ENCODE measurements around the gene KCNQ1.

The KCNQ1 gene

DNA sequence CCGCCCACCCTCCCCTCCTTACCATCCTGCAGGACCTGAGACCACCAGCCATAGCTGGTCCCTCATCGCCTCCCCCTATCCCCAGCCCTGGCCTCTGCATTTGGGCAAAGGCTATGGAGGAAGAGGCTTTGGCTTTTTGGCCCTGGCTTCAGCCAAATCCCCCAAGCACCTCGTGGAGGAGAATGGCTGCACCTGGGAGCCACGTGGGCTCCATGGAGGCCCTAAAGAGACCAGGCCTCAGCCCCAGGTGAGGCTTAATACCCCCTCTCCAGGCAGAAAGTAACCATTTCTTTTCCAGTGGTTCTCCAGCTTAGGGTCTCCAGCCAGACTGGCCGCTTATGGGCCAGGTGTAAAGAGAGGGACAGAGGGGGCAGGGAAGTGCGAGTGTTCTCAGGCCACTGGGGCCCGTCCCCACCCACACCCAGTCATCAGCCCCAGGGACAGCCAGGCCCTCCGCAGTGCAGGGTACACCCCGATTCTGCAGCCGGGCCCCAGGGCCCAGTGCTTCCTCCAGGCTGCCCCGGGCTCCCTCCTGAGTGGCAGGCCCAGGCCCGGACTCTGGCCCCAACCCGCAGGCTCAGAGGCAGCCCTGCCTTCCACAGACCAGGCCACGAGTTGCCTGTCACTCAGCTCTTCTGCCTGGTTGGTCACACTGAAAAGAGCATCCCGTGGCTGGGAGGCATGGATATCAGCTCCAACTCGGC, 414.3 kb downstream of the KCNQ1 start:
- DNase-seq: no peak

DNA sequence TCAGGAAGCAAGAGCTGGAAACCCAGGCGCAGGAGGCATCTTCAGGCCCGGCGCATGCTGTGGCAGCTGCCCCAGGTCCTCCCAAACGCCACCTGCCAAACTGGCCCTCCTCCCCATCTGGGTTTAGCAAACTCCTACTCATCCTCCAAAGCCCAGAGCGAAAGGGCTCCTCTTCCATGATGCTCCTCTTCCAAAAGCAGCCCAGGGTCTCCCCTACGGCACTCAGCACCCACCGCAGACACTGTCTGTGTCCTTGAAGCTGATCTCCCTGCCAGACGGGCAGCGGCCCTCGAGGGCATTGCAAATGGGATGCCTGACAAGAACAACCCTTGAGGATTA, 414.9 kb downstream of the KCNQ1 start:
- DNase-seq: no peak

DNA sequence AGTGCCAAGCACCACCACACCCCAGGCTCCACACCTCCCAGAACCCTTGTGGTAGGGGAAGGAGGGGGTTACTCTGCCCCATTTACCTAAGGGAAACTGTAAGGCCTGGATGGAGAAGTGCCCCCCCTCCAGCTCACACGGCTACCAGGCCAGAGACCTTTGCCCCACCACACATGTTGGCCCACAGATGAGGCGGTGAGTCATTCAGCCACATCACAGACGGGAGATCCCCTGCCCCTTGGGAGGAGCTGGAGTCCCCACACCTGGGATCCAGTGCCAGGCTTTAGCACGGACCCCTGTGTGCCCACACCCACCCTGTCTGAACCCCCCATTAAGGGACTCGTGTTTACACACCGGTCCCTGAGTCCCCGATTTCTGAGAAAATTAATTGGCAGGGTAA, 415.8 kb downstream of the KCNQ1 start:
- DNase-seq: no peak

DNA sequence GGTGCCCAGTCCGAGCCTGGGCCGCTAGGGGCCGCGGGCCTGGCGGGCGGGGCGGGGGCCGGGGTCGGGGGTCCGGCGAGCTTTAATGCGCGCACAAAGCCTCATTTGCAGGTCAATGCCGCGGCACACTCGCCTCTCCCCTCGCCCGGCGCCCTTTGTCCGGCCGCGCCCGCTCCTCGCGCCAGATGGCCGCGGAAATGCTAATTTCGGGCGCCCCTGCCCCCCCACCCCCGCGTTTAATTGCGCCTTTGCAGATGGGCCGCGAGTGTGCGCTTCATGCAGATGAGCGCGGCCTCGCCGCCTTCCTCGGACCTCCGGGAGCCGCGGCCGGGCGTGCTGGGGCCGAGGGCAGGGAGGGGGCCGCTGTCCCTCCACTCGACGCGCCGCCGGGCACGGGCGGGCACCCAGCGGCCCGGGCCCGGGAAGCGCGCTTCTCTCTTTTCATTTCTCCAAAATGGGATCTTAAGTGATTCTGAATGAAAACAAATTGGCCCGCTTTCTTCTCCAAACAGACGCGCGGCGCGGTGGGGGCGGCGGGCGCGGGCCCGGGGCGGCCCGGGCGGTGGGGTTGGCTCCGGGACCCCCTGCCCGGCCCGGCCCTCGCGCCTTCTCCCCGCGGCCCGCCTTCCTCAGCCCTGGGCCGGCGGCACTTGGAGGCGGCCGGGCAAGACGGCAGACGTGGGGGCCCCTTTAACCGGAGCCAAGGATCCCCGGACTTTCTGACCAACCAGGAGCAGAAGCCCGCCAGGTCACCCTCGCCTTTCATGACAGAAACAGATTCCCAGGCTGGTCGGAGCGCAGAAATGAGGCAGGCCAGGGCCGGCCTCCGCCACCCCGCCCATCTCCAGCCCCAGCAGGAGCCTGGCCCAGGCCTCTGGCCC, 417.8 kb downstream of the KCNQ1 start:
- no peak for DNase-seq

DNA sequence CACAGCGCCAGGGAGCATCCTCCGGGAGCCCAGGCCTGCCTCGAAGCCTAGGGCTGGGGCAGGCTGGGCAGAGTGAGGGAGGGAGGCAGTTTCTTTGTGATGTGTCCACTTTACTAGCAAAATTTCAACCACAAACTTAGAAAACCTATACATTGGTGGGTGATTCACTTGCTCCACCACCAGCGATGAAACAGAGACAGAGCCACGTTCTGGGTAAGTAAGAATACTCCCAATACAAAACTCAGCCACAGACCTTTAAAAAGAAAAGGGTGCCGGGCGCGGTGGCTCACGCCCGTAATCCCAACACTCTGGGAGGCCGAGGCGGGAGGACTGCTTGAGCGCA, 418.4 kb downstream of the KCNQ1 start:
- DNase-seq: no peak

DNA sequence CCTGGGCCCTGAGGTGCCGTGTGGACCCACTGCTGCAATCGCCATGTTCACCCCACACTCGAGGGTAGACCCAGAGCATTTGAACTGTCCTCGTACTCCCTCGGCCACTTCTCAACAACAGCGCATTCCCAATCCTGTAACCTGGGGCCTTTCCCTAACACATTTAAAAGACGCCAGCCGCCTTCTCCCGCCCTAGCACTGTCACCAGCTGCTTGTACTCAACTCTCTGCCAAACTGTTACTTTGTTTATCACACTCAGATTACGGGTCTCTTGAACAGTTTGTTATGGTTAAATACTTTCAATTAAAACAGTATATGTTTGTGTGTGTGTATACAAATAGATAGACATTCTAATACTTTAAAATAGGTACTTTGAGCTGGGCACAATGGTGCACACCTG, 420.1 kb downstream of the KCNQ1 start:
- DNase-seq: no peak

DNA sequence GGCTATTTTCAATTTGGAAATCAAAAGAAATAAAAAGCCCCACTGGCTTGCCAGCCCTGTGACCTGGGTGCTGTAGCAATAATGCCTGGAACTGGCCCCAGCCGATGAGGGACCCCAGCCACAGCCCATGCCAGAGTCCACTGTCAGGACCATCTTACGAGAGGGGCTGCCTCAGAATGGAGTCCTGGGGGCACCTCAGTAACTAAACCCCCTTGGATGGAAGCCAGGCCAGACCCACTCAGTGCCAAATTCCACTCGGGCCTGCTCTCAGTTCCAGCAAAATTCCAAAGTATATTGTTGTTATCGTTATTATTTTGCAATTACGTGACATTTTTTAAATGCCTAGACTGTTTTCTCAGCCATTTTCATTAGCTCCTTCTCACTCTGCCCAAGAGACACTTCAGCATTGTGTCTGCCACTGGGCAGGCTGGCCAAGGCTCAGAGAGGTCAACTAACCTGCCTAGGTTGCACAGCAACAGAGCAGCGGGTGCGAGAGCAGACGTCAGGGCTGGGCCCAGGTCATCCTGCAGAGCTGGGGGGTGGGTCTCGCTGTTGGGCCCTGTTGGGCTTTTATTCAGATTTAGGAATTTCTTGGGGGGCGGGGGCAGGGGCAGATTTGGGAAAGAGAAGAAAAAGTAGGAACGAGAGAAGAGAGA, 421.2 kb downstream of the KCNQ1 start:
- no peak for DNase-seq

DNA sequence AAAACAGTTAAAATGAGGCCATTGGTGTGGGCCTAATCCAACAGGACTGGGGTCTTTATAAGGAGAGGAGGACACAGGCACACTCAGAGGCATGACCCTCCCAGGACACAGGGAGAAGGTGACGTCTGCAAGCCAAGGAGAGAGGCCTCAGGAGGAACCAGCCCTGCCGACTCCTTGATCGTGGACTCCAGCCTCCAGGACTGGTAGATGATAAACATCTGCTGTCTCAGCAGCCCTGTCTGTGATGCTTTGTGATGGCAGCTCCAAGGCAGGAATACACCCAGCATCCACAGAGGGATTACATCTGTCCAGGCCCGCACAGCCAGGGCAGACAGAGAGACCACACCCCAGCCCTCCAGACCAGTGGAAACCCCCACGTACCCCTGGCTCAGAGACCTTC, 422.3 kb downstream of the KCNQ1 start:
- no peak for DNase-seq

DNA sequence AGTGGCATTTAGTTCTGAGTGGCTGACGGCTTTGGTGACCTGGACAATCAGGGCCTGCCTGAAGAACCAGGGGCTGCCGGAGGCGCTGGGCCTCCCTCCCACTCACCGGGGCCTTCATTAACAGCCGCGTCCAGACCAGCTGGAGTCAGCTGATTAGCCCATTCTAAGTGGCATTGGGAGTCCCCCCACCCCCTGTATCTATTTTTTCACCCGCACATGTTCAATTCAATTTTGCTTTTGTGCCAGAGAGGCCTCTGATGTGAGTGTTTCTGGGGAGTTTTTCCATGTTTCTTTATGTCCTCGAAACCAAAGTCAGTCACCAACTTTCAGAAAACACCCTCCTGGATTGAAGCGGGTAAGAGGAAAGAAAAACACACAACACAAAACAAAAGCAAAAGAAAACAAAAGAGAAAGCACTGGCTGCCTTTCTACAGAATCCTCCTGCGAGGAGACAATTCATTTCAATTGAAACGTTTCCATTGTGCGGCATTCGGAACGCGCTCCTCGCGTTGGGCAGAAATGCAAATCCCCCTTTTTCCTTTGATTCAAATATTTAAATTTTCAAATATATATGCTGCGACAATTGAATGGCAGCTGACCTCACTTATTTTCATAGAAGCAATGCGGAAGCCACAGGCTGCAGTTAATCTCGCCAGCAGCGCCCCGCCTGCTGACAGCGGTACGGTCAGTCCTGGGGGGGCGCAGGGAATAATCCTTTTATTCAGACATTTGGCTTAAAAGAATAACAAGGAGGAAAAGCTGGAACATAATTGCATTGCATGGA, 423.1 kb downstream of the KCNQ1 start:
- no peak for DNase-seq

DNA sequence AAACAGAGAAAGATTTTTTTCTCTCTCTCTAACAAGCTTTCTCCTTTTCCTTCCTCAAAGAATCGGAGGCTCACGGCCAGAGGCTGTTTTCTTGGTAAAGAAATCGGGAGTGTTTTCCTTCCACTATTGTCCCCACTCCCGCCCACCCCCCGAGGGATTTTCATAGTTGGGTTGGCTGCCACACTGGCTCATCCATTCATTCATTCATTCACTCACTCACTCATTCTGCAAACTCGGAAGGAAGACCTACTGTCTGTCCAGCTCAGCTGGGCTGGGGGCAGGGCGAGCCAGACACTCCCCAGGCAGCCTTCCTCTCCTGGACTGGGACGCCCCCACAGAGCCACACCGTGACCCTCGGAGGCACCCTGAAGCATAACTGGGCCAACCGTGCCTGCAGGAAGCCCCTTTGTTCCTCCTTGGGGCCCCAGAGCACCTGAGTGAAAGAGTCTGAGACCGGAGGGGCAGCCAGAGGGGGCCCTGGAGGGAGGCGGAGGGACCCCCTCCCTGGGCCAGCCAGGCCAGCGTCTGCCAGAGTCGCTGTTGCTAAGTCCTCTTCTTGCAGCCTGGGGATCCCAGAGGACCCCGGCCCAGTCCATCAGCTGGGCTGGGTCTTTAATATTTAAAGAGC, 423.8 kb downstream of the KCNQ1 start:
- DNase-seq: no peak

DNA sequence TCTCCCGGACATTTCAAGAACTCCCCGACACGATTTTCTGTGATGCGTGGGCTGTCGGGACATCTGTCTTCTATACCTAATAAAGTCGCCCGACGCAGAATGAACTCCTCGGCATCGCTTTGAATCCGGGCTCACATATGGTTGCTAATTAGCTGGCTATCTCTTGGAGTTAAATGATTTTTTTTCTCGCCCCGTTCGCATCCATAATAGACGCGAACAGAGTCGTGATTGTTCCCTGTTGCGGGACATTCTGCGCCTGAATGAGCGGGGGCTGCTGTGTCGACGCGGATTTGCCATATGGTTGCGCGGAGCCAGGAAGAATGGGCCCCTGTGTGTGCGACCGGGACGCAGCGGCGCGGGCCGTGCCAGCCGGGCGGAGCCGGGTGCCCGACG, 424.3 kb downstream of the KCNQ1 start:
- DNase-seq: no peak

DNA sequence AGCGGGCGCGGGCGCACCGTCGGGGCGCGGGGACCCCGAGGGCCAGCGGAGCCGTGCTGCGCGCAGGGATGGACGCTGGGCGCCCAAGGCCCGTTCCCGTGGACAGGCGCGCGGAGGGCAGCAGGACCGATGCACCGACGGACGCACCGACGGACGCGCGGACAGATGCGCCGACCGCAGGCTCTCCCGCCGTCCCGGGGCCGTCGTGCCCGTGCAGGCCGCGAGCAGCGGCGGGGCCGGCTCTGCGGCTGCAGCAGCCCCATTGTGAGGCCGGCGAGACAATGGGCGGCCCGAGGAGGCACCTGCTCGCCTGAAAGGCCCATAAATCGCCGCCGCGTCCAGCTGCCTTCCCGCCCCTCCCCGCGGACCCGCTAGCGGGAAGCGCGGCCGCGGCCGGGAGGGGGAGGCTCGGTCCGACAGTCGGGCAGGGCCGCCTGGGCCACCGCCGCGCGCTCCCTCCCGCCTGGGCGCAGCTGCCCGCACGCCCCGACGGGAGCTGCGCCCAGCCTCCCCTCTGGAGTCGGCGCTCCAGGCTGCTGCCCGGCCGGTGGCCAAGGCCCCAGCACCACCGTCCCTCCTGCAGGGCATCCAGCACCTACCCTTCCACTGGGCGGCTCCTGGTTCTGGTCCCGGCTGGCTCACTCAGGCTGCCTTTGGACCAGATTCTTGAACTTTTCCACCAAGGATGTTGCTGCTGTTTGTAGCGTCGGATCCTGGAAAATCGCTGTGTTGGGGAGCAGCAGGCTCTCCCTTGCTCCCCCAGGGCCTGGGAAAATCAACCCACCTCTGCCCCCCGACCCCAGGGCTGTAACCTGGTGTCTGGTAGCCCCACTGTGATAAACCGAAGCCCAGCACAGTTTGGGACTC, 425.0 kb downstream of the KCNQ1 start:
- DNase-seq: no peak

DNA sequence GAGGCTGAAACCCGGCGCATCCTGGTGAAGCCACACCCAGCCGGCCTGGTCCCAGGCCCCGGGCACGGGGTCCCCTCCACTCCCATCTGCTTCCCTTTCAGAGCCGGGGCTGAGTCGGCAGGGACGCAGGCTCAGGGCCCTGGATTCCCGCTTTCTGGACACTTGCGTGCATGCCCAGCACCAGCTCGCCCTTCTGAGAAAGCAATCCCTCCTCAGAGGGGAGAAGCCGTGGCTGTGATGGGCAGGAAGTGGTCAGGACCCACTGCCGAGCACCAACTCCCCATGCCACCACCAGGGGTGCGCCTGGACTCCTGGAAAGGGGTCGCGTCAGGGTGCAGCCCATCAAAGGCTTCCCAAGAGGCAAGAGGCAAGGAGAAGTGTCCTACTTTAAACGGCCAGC, 425.7 kb downstream of the KCNQ1 start:
- DNase-seq: no peak

DNA sequence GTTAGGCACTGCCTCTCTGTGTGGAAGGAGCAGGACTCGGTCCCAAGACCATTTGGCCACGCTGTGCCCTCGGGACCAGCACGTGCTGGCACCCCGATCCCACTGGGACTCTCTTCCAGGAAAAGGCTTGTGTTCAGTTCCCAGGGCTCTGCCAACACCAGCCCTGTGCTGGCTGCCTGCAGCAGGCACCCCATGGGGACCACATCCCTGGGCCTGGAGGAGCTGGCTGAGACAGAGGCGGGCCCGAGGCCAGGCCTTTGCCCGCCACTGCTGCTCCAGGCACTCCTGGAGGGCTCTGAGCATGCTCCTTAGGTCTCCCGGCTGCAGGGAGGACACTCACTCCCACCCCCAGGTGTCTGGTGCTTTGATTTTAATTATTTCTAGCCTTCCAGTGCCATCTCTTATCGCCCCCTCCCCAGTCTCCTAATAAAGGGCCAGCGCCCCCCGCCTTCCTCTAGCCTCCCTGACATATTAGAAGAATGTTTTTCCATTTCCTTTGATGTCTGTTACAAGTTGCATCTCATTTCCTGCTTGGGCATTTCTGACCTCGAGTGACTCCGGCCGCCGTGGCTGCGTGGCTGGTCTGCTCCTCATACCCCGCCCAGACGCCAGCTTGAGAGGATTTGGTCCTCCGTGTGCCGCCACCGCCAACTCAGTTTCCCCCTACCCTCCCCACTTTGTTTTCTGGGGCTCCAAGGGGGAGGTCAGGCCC, 426.3 kb downstream of the KCNQ1 start:
- DNase-seq: no peak

DNA sequence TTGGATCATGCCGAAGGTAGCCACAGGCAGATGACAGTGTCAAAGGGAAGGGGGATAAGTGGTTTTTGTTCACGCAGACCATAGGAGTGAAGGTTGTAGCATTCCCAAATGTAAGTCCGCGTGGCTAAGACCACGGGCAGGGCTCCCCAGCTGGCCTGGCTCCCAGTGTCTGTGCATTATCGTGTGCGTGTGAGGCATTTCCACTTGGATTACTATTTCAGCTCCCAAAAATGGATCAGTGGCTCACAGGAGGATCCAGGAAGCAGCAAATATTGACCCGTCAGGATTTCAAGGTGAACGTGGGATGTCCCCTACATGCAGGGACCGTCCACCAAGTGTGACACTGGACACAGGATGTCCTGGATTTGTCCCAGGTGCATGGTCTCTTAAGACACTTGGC, 430.2 kb downstream of the KCNQ1 start:
- DNase-seq: no peak

DNA sequence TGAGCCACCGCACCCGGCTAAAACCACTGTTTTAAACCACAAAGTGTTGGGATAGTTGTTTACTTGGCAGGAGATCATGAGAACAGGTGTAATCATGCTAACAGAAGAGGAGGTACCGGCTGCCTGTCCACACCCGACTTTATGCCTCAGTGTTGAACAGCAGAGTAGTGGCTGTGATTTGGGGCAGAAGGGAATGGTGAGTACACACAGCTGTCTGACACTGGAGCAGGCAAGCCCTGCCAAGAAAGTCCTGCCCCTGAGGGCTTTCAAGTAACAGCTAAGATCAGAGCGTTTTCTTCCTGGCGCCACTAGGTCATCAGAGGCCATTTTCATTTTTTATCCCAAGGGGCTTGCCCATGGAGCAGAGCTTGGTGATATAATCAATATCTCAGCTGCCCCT, 432.7 kb downstream of the KCNQ1 start:
- no peak for DNase-seq

DNA sequence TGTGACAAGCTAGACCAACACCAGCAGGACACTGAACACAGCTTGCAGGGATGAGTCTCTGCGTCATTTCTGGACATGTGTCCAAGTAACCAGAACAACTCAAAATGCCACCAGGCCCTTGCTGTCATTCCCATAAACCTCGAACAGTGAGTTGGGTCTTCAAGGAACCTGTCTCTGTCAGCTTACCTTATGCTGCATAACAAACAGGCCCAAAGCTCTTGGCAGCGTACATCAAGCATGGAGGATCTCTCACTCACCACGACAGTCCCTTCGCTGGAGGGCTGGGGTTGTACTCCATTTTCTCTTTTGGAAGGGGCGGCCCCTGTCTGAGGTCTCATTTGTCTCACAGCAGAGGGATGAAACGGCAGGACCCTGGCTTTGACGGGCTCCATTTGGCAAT, 434.0 kb downstream of the KCNQ1 start:
- no peak for DNase-seq

DNA sequence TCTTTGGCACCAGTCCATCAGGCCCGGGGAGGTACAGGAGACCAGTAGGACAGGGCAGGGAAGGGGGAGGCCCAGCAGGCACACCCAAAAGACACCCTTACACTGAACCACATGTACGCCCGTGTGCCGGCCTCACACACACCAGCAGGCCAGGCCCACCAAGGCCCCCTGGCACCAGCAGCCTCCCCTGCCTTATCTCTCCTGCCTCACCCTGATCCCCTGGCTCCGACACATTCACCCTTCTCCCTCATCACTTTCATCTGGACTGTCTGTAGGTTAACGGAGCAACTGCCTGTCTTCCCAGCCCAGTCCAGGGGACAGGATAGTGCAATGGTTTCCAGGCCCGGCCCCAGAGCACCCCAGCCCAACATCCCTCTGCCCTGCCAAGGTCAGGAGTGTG, 435.8 kb downstream of the KCNQ1 start:
- DNase-seq: no peak

DNA sequence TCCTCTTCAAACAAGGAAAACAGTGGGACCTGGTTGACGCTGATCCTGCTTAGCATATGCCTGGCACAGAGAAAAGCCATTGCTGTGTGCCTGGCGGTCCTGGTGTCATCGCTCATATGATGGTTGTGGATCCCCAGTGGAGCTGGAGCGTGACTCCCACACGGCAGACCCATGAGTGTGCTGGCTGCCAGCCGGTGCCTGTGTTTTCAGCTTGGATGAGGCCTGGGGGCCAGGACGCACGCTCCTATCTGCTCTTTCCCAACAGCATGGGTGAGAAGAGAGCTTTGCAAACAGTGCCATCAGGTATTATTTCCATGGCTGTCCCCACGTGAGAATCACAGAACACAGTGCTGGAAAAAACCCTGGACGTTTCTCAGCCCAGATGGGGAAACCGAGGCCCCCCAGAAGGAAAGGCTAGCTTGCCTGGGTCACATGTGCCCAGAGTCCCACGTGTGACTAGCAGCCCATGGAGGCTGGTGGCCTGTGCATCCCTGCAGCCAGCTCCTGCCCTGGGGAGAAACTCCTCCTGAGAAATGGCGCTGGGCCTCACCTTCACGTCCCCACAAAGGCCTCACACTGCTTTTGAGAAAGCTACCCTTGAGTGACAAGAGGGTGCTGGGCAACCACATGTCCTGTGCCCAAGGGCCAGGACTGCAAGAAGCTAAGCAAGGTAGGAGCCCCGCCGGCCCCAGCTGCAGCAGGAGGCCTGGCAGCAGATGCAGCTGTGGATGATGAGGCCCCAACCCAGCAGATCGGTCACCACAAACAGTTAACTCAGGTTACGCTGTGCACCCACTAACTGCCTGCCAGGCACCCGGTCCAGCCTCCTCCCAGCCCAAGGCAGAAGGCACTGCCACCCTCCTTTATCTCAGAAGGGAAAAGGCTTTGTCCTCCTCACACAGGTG, 436.5 kb downstream of the KCNQ1 start:
- DNase-seq: no peak

DNA sequence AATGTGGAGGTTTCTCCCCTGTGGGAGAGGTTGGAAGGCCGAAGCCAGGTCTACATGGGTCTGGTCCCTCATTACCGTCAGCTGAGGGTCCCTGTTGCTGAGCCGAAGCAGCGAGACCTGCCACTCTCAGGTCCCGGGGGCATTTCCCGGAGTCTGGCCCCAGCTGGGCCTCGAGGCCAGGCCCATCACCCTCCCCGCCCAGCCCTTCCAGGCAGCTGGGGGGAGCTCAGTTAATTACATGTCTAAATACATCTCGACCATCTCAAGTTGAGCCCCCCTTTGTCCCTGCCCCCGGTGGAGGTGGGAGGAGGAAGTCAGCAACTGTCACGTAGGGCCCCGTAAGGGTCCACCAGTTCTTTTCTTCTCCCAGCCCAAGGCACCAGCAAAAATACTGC, 437.2 kb downstream of the KCNQ1 start:
- DNase-seq: no peak
